Spleen (tissue), 11 donors: ENCODE data around the gene METTL25. TPM values are rescaled to one million over a fixed set of nuclear protein-coding genes. Genes with fewer than 3 reads are reported as not detected.
A peak's percentile ranks its signal among the peaks of the same experiment; 100 is the strongest.

Experiments
- DNase-seq: peaks from one replicate; pipeline ENCODE4 v3.0.0-alpha.2; 2020
- H3K27ac ChIP-seq, 8 donors: fragments of 200-600 bp; sonication (generic) in 7 of 8; 1 replicate in 4 of 8; 2 replicates in 4 of 8; pipeline versions ENCODE4 v1.5.0 to v1.8.0; 2016 to 2021; ENCODE audit warnings: inconsistent platforms in 4 of 8, mild to moderate bottlenecking in 4 of 8, moderate library complexity in 1 of 8
- H3K27me3 ChIP-seq, 7 donors: fragments of 200-600 bp; sonication (generic) in 6 of 7; replicated peaks in 1 of 7; 1 replicate in 4 of 7; 2 replicates in 3 of 7; pipeline versions ENCODE4 v1.5.0 to v1.8.0; 2016 to 2021; ENCODE audit warnings: inconsistent platforms in 3 of 7, mild to moderate bottlenecking in 1 of 7
- H3K36me3 ChIP-seq, 6 donors: fragments of 200-600 bp; sonication (generic) in 5 of 6; 1 replicate in 4 of 6; 2 replicates in 2 of 6; pipeline versions ENCODE4 v1.5.0 to v1.8.0; 2016 to 2021; ENCODE audit warnings: inconsistent platforms in 2 of 6
- H3K4me1 ChIP-seq, 6 donors: fragments of 200-600 bp; sonication (generic) in 5 of 6; 1 replicate in 3 of 6; 2 replicates in 3 of 6; pipeline versions ENCODE4 v1.5.0 to v1.8.0; 2016 to 2021; ENCODE audit warnings: inconsistent platforms in 3 of 6
- H3K4me3 ChIP-seq, 8 donors: fragments of 200-600 bp; sonication (generic) in 7 of 8; 1 replicate in 4 of 8; 2 replicates in 4 of 8; pipeline versions ENCODE4 v1.5.0 to v1.8.0; 2016 to 2021; ENCODE audit warnings: inconsistent platforms in 4 of 8, mild to moderate bottlenecking in 4 of 8, moderate library complexity in 2 of 8
- H3K9me3 ChIP-seq, 8 donors: fragments of 200-600 bp; sonication (generic) in 7 of 8; 1 replicate in 4 of 8; 2 replicates in 4 of 8; pipeline versions ENCODE4 v1.5.0 to v1.8.0; 2016 to 2021; ENCODE audit warnings: inconsistent platforms in 4 of 8
- CTCF ChIP-seq, 11 experiments: fragments of 200-600 bp in 7 of 11; fragments of 450-650 bp in 4 of 11; sonication (generic) in 4 of 11; IDR thresholded peaks in 8 of 11; conservative IDR thresholded peaks in 3 of 11; 1 replicate in 7 of 11; 2 replicates in 4 of 11; pipeline versions ENCODE4 v1.4.0 to v1.8.0; 2016 to 2021; ENCODE audit warnings: antibody characterized with exemption in 11 of 11, inconsistent platforms in 4 of 11, mild to moderate bottlenecking in 1 of 11
- POLR2A ChIP-seq, 3 donors: fragments of 450-650 bp; IDR thresholded peaks; one replicate each; pipeline ENCODE4 v1.5.1; 2017; ENCODE audit warnings: antibody characterized with exemption in 3 of 3, mild to moderate bottlenecking in 1 of 3
- POLR2AphosphoS5 ChIP-seq, 3 donors: sonication (generic); formaldehyde crosslinking; IDR thresholded peaks; one replicate each; pipeline ENCODE4 v1.5.1; 2017; ENCODE audit warnings: antibody characterized with exemption in 3 of 3
- WGBS, 5 donors: extraction: QIAGEN DNeasy Blood & Tissue Kit in 3 of 5; methylation state at CpG; one replicate each; pipeline versions ENCODE4 v1.1.5 to v1.1.7; 2013 to 2018; 5-methylcytosine and 5-hydroxymethylcytosine counted together
- intact Hi-C: fragments of 100-400 bp; cut with DNase I; formaldehyde crosslinking; loops from one replicate; pipeline ENCODE4 v1.15.0; 2023; ENCODE audit warnings: low total_unique reads
- polyA plus RNA-seq, 3 donors: library from polyadenylated mRNA; stranded (reverse); fragments of 200-250 nt; gene quantifications; one replicate each; pipeline ENCODE4 v1.2.1, GENCODE V29; 2013
- total RNA-seq, 7 donors: library from RNA; depleted of rRNA in 3 of 7; stranded (reverse); fragments of >200 nt in 3 of 7; fragmentation: NEBNext Ultra II Directional in 4 of 7; extraction: Animal tissue kit (Norgen Biotek cat#: 25700) in 4 of 7; gene quantifications; one replicate each; pipeline versions ENCODE4 v1.1.0 to v1.2.1, GENCODE V29; 2016 to 2021
- donor health status: healthy with polysubstance abuse.
- donor health status: DM: no; HTN: no; CAD: no; lungs with moderate emphysema.
- donor health status: DM: no; HTN: no; CAD: no.
- donor health status: Bipolar disorder and iron deficiency.
- donor health status: healthy.
- donor health status: DM: no; HTN: no; CAD: no.
- donor health status: DM: yes; HTN: yes; CAD: no.

The METTL25 gene
- total and polyA plus RNA-seq, 10 donors: 6.2 to 21.1 (median 17.9) TPM

- H3K27me3 ChIP-seq: peaks cover 0 to 7% (median 0%) of the 10 kb centered on the region in 7 donors
- H3K9me3 ChIP-seq: no peaks in the 10 kb centered on the region
- intact Hi-C loops: loop anchor here (10.0 kb wide), 1 partner anchor 1979 kb away; no protein-coding TSS in a partner anchor
- H3K4me1 ChIP-seq: no peaks in the 10 kb centered on the region
- whole genome bisulfite sequencing, 5 donors: 83 to 93% (median 89%) methylated on average over 2 of the region's 2 CpGs
- TF ChIP-seq POLR2A (IDR thresholded peaks at IDR 0.05) (no peak), POLR2AphosphoS5 (IDR thresholded peaks at IDR 0.05) (no peak), CTCF (IDR thresholded peaks at IDR 0.05 in 8 of 11, conservative IDR thresholded peaks at IDR 0.05 in 3 of 11) (no peak)
- no peak overlapping the region for H3K4me3 ChIP-seq
- DNase-seq: no peak
- no peak overlapping the region for H3K27ac ChIP-seq
- H3K36me3 ChIP-seq: no peaks in the 10 kb centered on the region
Observed at GRCh38 chr12:82525616-82526015, 167.3 kb downstream of the METTL25 start.

DNA sequence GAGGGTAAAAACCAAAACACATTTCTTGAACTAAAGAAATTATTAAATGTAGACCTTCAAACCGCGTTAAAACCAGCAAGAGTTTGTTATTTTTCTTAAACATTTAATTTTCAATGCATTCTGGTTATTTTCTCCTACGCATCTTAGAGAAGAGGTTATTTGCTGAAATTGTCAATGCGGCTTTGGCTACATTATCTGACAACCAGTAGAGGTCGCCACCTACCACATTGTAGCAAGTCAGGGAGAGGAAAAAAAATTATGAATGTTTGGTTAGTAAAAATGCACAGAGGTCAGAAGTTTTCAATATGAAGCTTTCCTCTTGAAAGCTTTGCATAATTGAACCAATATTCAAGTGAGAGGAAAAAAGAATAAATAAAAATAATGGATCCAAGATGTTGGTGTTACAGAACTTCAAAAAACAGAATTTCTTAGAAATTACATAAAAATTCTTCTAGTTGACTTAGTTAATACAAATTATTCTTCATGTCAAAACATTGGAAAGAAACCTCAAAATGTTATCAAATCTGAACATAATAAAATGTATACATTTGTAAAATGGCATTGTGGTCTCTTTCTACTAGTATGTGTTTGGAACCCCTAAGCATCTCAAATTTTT, 168.9 kb downstream of the METTL25 start:
- H3K27me3 ChIP-seq: peaks cover 0 to 7% (median 0%) of the 10 kb centered on the region in 7 donors
- TF ChIP-seq CTCF (IDR thresholded peaks at IDR 0.05 in 8 of 11, conservative IDR thresholded peaks at IDR 0.05 in 3 of 11) (peak in 9 of 11 experiments; percentile 38 to 72 (median 60)), POLR2A (IDR thresholded peaks at IDR 0.05) (no peak)
- H3K4me1 ChIP-seq: no peaks in the 10 kb centered on the region
- no peak overlapping the region for H3K27ac ChIP-seq
- H3K36me3 ChIP-seq: no peaks in the 10 kb centered on the region
- no peak overlapping the region for H3K4me3 ChIP-seq
- intact Hi-C loops: loop anchor here (10.0 kb wide), 1 partner anchor 1978 kb away; no protein-coding TSS in a partner anchor
- H3K9me3 ChIP-seq: no peaks in the 10 kb centered on the region
- no peak for DNase-seq
- 9 to 13% (median 10%) methylated on average over 5 of the region's 5 CpGs for WGBS, 5 donors

Other genes with a start within 250 kb of the METTL25 start
- 10 to 100 TPM; 28.0 to 55.1 (median 35.2) TPM for gene CCDC59, start 142 bp upstream of the METTL25 start, total RNA-seq
- gene CCDC59, start 142 bp upstream of the METTL25 start, polyA plus RNA-seq: 10 to 100 TPM; 47.0 to 59.0 (median 53.4) TPM